Measurements from ENCODE around the gene ANGPTL2.

Gene ANGPTL2

DNA sequence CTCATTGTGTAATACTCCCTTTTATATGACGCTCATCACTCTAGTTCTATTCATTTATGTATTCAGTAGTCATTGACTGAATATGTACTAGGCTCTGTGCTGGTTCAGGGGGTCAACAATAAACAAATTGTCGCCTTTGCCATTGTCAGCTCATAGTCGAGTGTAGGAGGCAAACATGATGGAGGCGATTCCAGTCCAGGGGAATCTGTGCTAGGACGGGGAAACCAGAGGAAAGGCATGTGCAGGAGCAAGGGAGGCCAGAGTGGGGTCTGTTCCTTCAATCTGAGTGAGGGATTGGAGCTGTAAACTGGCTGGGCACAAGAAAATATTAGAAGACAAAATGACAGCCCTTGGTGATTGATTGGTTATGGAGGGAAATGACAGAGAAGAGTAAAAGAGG is 83.9 kb downstream of the ANGPTL2 start:
- DNase-seq, result no peak

All from DMS53 (cell line).